OCI-LY7 (cell line): Measurements from ENCODE around the gene CHD1L.

Source experiments
- EZH2phosphoT487 ChIP-seq: fragments of 200-600 bp; sonication (generic); IDR thresholded peaks from 2 replicates; pipeline ENCODE4 v1.6.1; 2018; ENCODE audit warnings: low read depth, borderline replicate concordance, mild to moderate bottlenecking, mixed run types, antibody characterized with exemption, low read length, moderate library complexity, mixed read lengths
- TF ChIP-seq, protein P1 (sequence below): fragments of 200-600 bp; sonication (generic); conservative IDR thresholded peaks from 2 replicates; pipeline ENCODE4 v1.5.1; 2014; ENCODE audit warnings: mild to moderate bottlenecking, antibody characterized with exemption, low read length, moderate library complexity, mixed read lengths

DNA sequence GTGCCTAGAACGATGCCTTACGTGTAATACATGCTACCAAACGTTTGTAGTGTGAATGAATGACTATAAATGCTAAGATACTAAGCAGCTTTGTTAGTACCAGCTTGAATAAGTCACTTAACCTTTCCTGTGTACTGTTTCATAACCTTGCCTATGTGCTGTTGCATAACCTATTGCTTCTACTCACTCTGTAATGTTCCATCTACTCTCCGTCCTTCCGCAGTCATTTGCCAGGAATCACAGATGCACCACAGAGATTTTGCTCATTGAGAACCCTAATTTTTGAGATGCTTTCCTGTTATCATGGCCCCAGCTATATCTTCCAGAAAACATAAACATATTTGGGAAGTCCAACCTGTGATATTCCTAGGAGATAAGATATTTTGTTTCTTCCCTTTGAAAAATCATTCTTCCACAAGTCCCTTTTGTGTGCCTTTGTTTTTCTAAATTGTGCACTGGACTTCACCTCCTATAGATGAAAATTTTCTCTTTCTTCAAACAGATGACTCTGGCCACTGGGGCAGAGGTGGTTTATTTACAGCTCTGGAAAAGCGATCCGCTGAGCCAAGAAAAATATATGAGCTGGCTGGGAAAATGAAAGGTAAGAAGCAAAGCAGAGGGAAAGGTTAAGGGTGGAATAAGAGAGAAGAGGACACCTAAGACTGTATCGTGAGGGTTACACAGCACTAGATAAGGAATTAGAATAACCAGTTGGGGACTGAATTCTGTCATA, 44.8 kb downstream of the CHD1L start:
- TF ChIP-seq, protein P1, sequence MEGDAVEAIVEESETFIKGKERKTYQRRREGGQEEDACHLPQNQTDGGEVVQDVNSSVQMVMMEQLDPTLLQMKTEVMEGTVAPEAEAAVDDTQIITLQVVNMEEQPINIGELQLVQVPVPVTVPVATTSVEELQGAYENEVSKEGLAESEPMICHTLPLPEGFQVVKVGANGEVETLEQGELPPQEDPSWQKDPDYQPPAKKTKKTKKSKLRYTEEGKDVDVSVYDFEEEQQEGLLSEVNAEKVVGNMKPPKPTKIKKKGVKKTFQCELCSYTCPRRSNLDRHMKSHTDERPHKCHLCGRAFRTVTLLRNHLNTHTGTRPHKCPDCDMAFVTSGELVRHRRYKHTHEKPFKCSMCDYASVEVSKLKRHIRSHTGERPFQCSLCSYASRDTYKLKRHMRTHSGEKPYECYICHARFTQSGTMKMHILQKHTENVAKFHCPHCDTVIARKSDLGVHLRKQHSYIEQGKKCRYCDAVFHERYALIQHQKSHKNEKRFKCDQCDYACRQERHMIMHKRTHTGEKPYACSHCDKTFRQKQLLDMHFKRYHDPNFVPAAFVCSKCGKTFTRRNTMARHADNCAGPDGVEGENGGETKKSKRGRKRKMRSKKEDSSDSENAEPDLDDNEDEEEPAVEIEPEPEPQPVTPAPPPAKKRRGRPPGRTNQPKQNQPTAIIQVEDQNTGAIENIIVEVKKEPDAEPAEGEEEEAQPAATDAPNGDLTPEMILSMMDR = no peak
- no peak for TF ChIP-seq EZH2phosphoT487
